Activated CD8-positive, alpha-beta memory T cell treated with anti-CD3 and anti-CD28 coated beads for 1 hour (primary cell): Measurements from ENCODE around the gene SHROOM4.

Experiments
- DNase-seq, 2 donors: peaks; one replicate each; pipeline ENCODE4 v3.0.0-alpha.2; 2020; ENCODE audit warnings: low read depth in 1 of 2; ENCODE audit errors: extremely low read depth in 1 of 2

The SHROOM4 gene

GRCh38 chrX:50627696-50628095 is 186.3 kb downstream of the SHROOM4 start:
- no peak for DNase-seq

- no peak for DNase-seq
These were observed 187.6 kb downstream of the SHROOM4 start for GRCh38 chrX:50626432-50626831.

- no peak for DNase-seq
These were observed 191.2 kb downstream of the SHROOM4 start for GRCh38 chrX:50622751-50623150.

DNA sequence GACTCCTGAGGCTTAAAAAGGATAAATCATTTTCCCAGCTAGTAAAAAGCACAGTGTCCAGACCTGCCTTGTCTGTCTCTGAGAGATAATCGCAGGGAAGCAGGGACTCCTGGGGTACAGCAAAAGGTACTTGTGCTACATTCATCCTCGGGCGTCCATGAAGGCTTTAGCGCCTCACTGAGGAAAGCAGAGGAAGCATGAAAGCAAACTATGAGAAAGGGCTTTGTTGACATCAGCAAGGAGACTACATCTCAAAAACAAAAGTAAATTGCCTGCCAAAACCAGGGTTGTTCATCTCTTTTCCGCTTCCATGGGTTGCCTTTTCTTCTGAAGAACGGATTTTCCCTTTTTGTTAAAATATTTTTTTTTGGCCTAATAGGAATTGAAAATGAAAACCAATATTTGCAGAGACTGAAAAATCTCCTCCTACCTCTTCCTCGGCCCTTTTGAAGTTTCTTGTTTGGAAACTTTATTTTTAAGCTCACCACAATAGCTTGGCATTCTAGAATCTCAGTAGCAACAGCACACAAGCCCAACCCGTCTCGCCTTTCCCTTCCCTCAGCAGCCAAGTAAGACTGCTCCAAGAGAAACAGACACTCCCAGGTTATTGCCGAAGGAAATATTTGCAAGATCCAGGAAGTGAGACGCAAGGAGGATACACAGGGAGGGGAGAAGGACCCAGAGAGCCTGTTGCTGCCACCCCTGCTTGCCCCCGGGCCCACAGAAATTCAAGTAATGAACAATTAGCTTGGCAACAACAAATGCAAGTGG is 195.0 kb downstream of the SHROOM4 start:
- no peak for DNase-seq

GRCh38 chrX:50617183-50617582 is 196.8 kb downstream of the SHROOM4 start:
- DNase-seq, result no peak

GRCh38 chrX:50615570-50616158 is 198.3 kb downstream of the SHROOM4 start:
- DNase-seq, result no peak

DNA sequence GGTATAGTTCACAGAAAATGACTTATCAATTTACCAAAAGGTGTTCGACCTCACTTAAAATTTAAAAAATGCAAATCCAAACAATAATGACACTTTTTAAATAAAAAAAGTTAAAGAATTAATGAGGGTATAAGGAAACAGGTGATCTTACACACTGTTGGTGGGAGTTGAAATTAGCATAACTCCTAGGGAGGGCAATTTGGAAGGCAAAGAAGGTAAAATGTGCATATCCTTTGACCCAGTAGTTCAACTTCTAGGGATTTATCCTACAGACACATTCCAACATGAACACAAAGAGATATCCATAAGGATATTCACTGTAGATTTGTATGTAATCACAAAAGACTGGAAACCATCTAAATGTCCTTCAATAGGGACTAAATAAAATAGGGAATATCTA is 199.5 kb downstream of the SHROOM4 start:
- DNase-seq, result no peak

GRCh38 chrX:50613846-50614245 is 200.1 kb downstream of the SHROOM4 start:
- no peak for DNase-seq

DNA sequence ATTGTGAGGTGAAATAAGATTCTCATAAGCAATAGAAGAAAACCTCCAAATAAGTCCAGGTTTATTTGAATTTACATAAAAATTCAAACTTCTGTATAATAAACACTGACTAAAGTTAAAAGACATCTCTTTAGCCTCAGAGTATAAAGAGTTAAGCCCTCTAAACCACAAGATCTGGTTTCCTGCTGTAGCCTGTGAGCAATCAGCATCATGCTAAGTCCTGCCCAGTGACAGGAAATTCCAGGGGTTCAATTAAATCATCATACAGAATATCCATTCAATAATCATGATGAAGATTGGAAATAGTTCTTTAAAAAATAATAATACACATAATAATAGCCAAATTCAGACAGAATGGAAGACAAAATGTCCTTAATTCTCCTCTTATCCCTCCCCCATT is 204.2 kb downstream of the SHROOM4 start:
- no peak for DNase-seq

DNA sequence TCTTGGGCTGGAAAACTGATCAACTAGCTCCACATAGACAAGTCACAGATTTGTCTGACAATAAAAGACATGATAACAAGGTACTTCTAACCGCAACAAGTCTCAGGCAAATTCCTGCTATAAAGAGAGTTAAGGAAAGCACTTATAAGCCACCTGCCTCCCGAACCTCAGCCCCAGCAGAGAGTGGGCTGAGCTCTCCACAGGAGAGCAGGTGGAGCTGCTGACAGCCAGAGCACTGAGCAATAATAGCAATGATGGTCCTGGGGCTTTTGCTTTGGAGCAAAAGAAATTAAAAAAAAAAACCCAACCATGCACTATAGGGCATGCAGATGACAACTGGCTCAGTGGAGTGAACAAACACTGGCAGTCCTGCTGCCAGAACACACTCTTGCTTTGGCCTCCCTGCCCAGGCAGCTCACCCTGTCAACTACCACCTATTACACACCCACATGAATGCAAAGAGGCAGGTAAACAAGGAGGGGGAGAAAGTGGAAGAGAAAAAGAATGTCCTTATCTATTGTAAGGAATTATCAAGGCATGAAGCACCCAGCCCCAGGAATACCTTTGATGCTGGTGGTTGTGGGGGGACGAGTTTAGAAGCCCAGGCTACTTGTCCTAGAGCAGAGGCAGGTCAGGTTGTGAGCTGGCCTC is 207.6 kb downstream of the SHROOM4 start:
- DNase-seq, result no peak

DNA sequence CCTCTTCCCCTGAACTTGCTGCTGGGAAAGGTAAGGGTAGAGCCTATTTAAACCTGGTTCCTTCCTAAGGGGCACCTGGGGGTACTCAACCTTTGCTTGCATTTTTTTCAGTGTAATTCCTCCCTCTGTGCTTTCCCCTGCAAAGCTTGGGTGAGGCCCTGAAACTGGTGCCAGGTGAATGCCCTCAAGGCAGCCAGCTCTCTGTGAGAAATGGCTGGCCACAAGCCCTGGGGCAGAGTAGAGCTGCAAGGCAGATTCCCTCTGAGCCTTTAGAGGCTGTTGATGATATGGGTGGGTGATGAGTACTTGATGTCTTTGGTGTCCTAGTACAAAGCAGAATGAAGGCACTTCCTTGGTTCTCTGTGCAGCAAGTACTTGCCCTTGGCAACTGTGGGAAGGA is 217.9 kb downstream of the SHROOM4 start:
- DNase-seq, result no peak

DNA sequence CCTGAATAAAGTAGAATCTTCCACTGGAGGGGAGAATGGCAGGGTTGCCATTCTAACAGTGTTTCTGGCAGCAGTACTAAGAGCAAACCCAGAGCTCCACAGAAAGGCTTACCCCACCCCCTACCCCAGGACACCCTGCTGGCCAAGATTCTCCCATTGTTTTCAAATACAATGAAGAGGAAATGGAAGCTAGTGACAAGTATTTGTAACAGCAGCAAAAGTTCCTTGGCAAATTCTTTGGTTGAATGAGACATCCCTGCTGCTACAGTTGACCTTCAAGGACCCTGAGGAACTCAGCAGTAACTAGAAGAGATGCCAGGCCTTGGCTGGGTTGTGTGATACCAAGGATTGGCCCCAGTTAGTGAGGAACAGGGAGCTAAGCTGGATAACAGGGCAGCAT is 219.2 kb downstream of the SHROOM4 start:
- DNase-seq, result no peak

- no peak for DNase-seq
These were observed 227.0 kb downstream of the SHROOM4 start for GRCh38 chrX:50586980-50587379.

DNA sequence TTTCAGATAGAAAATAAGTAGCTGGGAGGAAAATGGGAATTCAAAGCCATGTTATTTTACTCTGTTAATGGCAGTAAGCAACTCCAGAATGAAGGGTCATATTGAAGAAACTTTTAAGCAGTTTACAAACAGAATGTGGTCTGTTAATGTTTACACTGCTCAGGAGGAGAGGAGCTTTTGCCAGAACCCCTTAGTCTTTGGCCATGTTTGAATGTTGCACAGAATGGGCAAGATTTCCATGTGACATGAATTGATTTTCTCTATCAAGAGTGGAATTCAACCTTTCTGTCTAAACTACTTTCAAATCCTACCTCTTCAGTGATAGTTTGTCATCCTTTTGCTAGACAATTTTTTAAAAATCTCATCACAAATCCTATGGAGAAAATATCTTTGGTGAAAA is 227.6 kb downstream of the SHROOM4 start:
- no peak for DNase-seq

GRCh38 chrX:50581405-50581804 is 232.6 kb downstream of the SHROOM4 start:
- no peak for DNase-seq

GRCh38 chrX:50579955-50580354 is 234.0 kb downstream of the SHROOM4 start:
- no peak for DNase-seq

DNA sequence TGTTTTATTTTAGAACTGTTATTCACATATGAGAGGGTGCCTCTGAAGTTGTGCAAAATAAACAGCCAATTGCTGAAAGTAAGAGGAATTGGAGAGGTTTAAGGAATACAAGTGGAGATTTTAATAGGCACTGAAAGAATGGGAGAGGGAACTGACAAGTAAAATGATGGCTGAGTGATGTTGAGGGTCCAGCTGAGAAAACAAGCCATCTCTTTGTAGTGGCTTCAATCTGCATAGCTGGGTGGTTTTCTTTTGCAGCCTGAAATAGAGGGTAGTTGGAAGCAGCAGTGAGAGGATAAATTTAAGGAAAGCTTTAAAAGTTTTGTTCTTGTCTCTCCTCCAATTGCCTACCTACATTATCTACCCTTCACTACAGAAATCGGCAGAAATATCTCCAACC is 236.7 kb downstream of the SHROOM4 start:
- DNase-seq, result no peak

DNA sequence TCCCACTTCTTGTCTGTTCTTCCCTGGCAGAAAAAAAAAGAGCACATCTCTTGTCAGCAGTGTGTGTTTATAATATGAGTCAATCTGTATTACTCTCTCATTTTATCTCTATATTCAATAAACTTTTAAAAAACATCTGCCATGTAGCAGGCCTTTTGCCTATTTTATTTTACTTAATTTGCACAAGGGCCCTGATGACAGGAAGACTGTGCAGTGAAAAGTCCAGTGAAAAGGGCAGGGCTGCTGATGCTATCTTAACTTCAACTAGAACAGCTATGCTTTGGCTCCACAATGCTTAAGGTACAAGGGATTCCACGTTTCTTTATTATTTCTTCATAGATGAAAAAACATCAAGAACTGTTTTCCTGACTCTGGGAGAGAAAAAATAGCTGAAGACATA is 246.4 kb downstream of the SHROOM4 start:
- no peak for DNase-seq

- no peak for DNase-seq
These were observed 248.3 kb downstream of the SHROOM4 start for GRCh38 chrX:50565718-50566117.
